ENCODE results near the gene CANT1. TPM values are rescaled to one million over a fixed set of nuclear protein-coding genes. Genes with fewer than 3 reads are reported as not detected.
A peak's percentile ranks its signal among the peaks of the same experiment; 100 is the strongest.

CANT1 gene
- total and polyA plus RNA-seq, 9 of the 15 experiments (the other 6 are each of a cell fraction or from before 2014, with no cell fraction given) = 2.7 to 66.4 (median 22.5) TPM

DNA sequence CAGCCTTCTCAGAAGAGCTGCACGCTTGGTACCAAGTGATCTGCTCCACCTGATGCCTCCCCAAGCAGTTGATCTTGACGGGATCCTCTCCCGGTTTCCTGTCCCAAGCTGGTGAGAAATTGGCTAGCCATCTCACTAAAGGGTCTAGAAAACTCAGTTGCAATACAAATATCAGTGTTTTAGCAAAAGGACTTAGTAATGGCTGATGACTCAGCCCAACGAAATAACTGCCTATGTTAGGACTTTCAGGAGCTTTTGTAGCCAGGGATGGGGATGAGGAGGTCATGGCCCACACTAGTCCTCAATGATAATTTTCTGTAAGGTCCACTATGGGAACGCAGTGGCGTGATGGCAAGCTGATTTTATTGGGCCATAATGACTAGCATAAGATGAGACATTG lies 41.7 kb upstream of the CANT1 start:
- H3K9me3 ChIP-seq (replicated peaks; ENCODE audit: control insufficient read depth, insufficient read depth, low read depth, low read length) = no peaks in the 10 kb centered on the region
- 0 out of 2 replicates have a peak, but pooled peaks cover 6% of the 10 kb centered on the region for H4K20me1 ChIP-seq (replicated peaks; ENCODE audit: control insufficient read depth, insufficient read depth, low read length)
- intact Hi-C loops (cut with micrococcal nuclease) (no loop called here), in situ Hi-C loops (cut with MboI) (loop anchor here (25.0 kb wide), 1 partner anchor 336 kb away; no protein-coding TSS in a partner anchor)
- TF ChIP-seq FOSL1 (tag; conservative IDR thresholded peaks at IDR 0.05) (peak; percentile 46), NCOA6 (IDR thresholded peaks at IDR 0.05) (no peak)
- H2AFZ ChIP-seq (ENCODE audit: low read depth, low read length) = no peak overlapping the region
- no peak for DNase-seq (ENCODE audit: extremely low read depth in 1 of 4, low spot score in 3 of 4)
- H3K4me3 ChIP-seq = no peak overlapping the region
- FAIRE-seq = no peak
- no peak for ATAC-seq
- no peak overlapping the region for H3K27ac ChIP-seq (ENCODE audit: extremely low read depth, low read depth, low read length)
- no peaks in the 10 kb centered on the region for H3K36me3 ChIP-seq (ENCODE audit: control insufficient read depth, insufficient read depth, low read length)
- CTCF ChIA-PET (ENCODE audit: low intra/inter-chr PET ratio) = no interaction called here
- no peaks in the 10 kb centered on the region for H3K9me1 ChIP-seq (ENCODE audit: control insufficient read depth, insufficient read depth, low read length)
- H3K9ac ChIP-seq (ENCODE audit: insufficient read depth in 1 of 2, low read depth in 2 of 2, low read length in 2 of 2) = no peak overlapping the region
- 4% methylated on average over 6 of the region's 6 CpGs for WGBS (ENCODE audit: insufficient coverage, low coverage, missing lambda C conversion rate)
- POLR2A ChIA-PET = no interaction called here
- no peak overlapping the region for H3K4me2 ChIP-seq (ENCODE audit: insufficient read depth, low read length)
- no TSS peak for BruUV-seq (replicated peaks)
- no peaks in the 10 kb centered on the region for H3K79me2 ChIP-seq (ENCODE audit: control insufficient read depth, insufficient read depth, low read length)
- peaks cover 0 to 14% of the 10 kb centered on the region in 2 experiments; a peak in 2 of 5 replicates for H3K4me1 ChIP-seq (replicated peaks in 1 of 2; ENCODE audit: control insufficient read depth in 2 of 2, insufficient read depth in 2 of 2, low read length in 2 of 2)
- H3K27me3 ChIP-seq (ENCODE audit: control insufficient read depth in 2 of 2, insufficient read depth in 2 of 2, low read length in 2 of 2) = peaks cover 28 to 48% of the 10 kb centered on the region in 2 experiments; a peak in 4 of 5 replicates

DNA sequence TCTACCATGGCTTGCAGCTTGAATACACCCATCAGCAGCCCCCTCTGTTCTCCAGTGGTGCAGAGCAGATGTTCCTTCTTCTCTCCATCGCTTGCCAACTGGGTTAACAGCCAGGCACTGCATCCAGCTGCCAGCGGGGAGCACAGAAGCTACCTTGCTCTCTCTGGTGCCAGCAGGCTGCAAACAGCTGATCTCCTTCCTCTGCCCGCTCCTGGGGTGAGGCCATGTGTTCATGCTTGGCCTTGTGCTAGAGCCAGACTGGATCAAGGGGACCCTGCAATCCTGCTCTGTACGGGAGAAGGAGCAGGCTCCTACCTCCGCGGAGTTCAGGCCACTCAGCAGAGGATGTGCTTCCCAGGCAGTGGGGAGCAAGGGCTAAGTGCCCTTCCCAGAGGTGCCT lies 41.0 kb upstream of the CANT1 start:
- peaks cover 0 to 14% of the 10 kb centered on the region in 2 experiments; a peak in 2 of 5 replicates for H3K4me1 ChIP-seq (replicated peaks in 1 of 2; ENCODE audit: control insufficient read depth in 2 of 2, insufficient read depth in 2 of 2, low read length in 2 of 2)
- in situ Hi-C loops (cut with MboI) = loop anchor here (25.0 kb wide), 1 partner anchor 337 kb away; no protein-coding TSS in a partner anchor
- H3K9me1 ChIP-seq (ENCODE audit: control insufficient read depth, insufficient read depth, low read length) = no peaks in the 10 kb centered on the region
- ATAC-seq (no peak), FAIRE-seq (no peak), DNase-seq (ENCODE audit: extremely low read depth in 1 of 4, low spot score in 3 of 4) (no peak)
- BruUV-seq (replicated peaks) = no TSS peak
- CTCF ChIA-PET (ENCODE audit: low intra/inter-chr PET ratio) = no interaction called here
- H3K27me3 ChIP-seq (ENCODE audit: control insufficient read depth in 2 of 2, insufficient read depth in 2 of 2, low read length in 2 of 2) = peaks cover 32 to 55% of the 10 kb centered on the region in 2 experiments; a peak in 4 of 5 replicates
- no peak overlapping the region for H3K9ac ChIP-seq (ENCODE audit: insufficient read depth in 1 of 2, low read depth in 2 of 2, low read length in 2 of 2)
- H2AFZ ChIP-seq (ENCODE audit: low read depth, low read length) = no peak overlapping the region
- POLR2A ChIA-PET = interaction anchor here (0.6 kb wide), 2 partner anchors 10 to 1240 kb away, joined by 3 read pairs; no protein-coding TSS in a partner anchor
- intact Hi-C loops (cut with micrococcal nuclease) = no loop called here
- 0% methylated on average over 6 of the region's 6 CpGs for WGBS (ENCODE audit: insufficient coverage, low coverage, missing lambda C conversion rate)
- TF ChIP-seq TEAD4 (IDR thresholded peaks at IDR 0.05; ENCODE audit: low read length) (no peak), TEAD4 (CRISPR knock-in tag; IDR thresholded peaks at IDR 0.05; ENCODE audit: borderline replicate concordance) (no peak), ZNF316 (IDR thresholded peaks at IDR 0.05) (no peak), EZH2 (IDR thresholded peaks at IDR 0.05; ENCODE audit: borderline replicate concordance, low read depth, low read length) (no peak), FOXJ2 (tag; IDR thresholded peaks at IDR 0.05) (no peak), ZNF224 (CRISPR knock-in tag; IDR thresholded peaks at IDR 0.05) (no peak), HMGN3 (IDR thresholded peaks at IDR 0.05; ENCODE audit: borderline replicate concordance, extremely low read depth, insufficient read length, low read depth, low read length) (no peak)
- TF ChIP-seq, protein P1, sequence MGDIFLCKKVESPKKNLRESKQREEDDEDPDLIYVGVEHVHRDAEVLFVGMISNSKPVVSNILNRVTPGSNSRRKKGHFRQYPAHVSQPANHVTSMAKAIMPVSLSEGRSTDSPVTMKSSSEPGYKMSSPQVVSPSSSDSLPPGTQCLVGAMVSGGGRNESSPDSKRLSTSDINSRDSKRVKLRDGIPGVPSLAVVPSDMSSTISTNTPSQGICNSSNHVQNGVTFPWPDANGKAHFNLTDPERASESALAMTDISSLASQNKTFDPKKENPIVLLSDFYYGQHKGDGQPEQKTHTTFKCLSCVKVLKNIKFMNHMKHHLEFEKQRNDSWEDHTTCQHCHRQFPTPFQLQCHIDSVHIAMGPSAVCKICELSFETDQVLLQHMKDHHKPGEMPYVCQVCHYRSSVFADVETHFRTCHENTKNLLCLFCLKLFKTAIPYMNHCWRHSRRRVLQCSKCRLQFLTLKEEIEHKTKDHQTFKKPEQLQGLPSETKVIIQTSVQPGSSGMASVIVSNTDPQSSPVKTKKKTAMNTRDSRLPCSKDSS (IDR thresholded peaks at IDR 0.05; ENCODE audit: low read depth, partially characterized antibody) = no peak
- H4K20me1 ChIP-seq (replicated peaks; ENCODE audit: control insufficient read depth, insufficient read depth, low read length) = peaks cover 13% of the 10 kb centered on the region; the same call in 1 of the 2 replicates
- no peaks in the 10 kb centered on the region for H3K36me3 ChIP-seq (ENCODE audit: control insufficient read depth, insufficient read depth, low read length)
- H3K79me2 ChIP-seq (ENCODE audit: control insufficient read depth, insufficient read depth, low read length) = no peaks in the 10 kb centered on the region
- H3K4me3 ChIP-seq = no peak overlapping the region
- no peaks in the 10 kb centered on the region for H3K9me3 ChIP-seq (replicated peaks; ENCODE audit: control insufficient read depth, insufficient read depth, low read depth, low read length)
- no peak overlapping the region for H3K27ac ChIP-seq (ENCODE audit: extremely low read depth, low read depth, low read length)
- H3K4me2 ChIP-seq (ENCODE audit: insufficient read depth, low read length) = no peak overlapping the region
